A673 (cell line): Measurements from ENCODE around the gene IFRD2. TPM values are rescaled to one million over a fixed set of nuclear protein-coding genes. Genes with fewer than 3 reads are reported as not detected.

Source experiments
- BruUV-seq: library from RNA; stranded (reverse); fragments of 400-500 nt; replicated peaks from 2 replicates; lab custom pipeline; 2021; lab: Mats Ljungman, UMichigan
- CTCF ChIA-PET: fragments of 300-600 bp; sonication (Branson Sonifier 250); formaldehyde crosslinking; loops from one replicate; lab custom pipeline; 2022; ENCODE audit warnings: antibody characterized with exemption; lab: Charles Lee
- POLR2A ChIA-PET: fragments of 300-600 bp; sonication (Branson Sonifier 250); formaldehyde crosslinking; loops from one replicate; lab custom pipeline; 2022; ENCODE audit warnings: antibody characterized with exemption; ENCODE audit not compliant: low non-redundant PET; lab: Charles Lee
- DNase-seq: peaks from one replicate; pipeline ENCODE4 v3.0.0-alpha.2; 2015; ENCODE audit warnings: low spot score
- H3K27ac ChIP-seq: fragments of 200-600 bp; sonication (generic); 2 replicates; pipeline ENCODE4 v1.5.1; 2016; ENCODE audit warnings: mixed run types, low read depth, mild to moderate bottlenecking, mixed read lengths, antibody characterized with exemption, low read length; ENCODE audit not compliant: poor library complexity, severe bottlenecking
- H3K27me3 ChIP-seq: fragments of 200-600 bp; sonication (generic); replicated peaks from 2 replicates; pipeline ENCODE4 v1.6.1; 2017; ENCODE audit warnings: mixed run types, low read depth, mild to moderate bottlenecking, mixed read lengths, antibody characterized with exemption, low read length; ENCODE audit not compliant: insufficient read depth, poor library complexity
- H3K36me3 ChIP-seq: fragments of 200-600 bp; sonication (generic); 2 replicates; pipeline ENCODE4 v1.6.1; 2016; ENCODE audit warnings: mixed run types, mild to moderate bottlenecking, mixed read lengths, antibody characterized with exemption, low read length; ENCODE audit not compliant: insufficient read depth, poor library complexity, severe bottlenecking
- H3K4me1 ChIP-seq: fragments of 200-600 bp; sonication (generic); 2 replicates; pipeline ENCODE4 v1.6.1; 2017; ENCODE audit warnings: mixed run types, mild to moderate bottlenecking, mixed read lengths, antibody characterized with exemption, low read length; ENCODE audit not compliant: insufficient read depth, poor library complexity, severe bottlenecking
- H3K4me3 ChIP-seq: fragments of 200-600 bp; sonication (generic); 2 replicates; pipeline ENCODE4 v1.5.1; 2016; ENCODE audit warnings: low read depth, mixed run types, mild to moderate bottlenecking, mixed read lengths, low read length; ENCODE audit not compliant: poor library complexity, severe bottlenecking
- H3K9me3 ChIP-seq: fragments of 200-600 bp; sonication (generic); 2 replicates; pipeline ENCODE4 v1.6.1; 2016; ENCODE audit warnings: mixed run types, low read depth, mild to moderate bottlenecking, mixed read lengths, antibody characterized with exemption, low read length; ENCODE audit not compliant: poor library complexity, severe bottlenecking
- EZH2 ChIP-seq: fragments of 200-600 bp; sonication (generic); IDR thresholded peaks from 2 replicates; pipeline ENCODE4 v1.6.1; 2017; ENCODE audit warnings: borderline replicate concordance, low read depth, mild to moderate bottlenecking, mixed read lengths, antibody characterized with exemption, low read length; ENCODE audit not compliant: poor library complexity, severe bottlenecking
- intact Hi-C: fragments of 100-400 bp; cut with micrococcal nuclease; formaldehyde crosslinking; loops from one replicate; pipeline ENCODE4 v1.10.0; 2022; ENCODE audit not compliant: unreplicated experiment
- total RNA-seq: library from RNA; stranded (reverse); gene quantifications from 2 replicates; pipeline ENCODE4 v1.2.3, GENCODE V29; 2021
- TF ChIP-seq, protein P1 (sequence below): fragments of 300-800, 200-600 bp; sonication (generic); conservative IDR thresholded peaks from 2 replicates; pipeline ENCODE4 v1.5.1; 2017; ENCODE audit warnings: low read depth, mild to moderate bottlenecking, antibody characterized with exemption, low read length, moderate library complexity, mixed read lengths

IFRD2 gene
- total RNA-seq, 1 experiment from 2014 or later, result 77.4 TPM

- peaks cover 20% of the 10 kb centered on the region for H3K4me1 ChIP-seq
- ChIA-PET CTCF (no interaction called here), POLR2A (interaction anchor here (0.6 kb wide), 1 partner anchor 304 kb away, joined by 4 read pairs; no protein-coding TSS in a partner anchor)
- H3K27me3 ChIP-seq, result no peaks in the 10 kb centered on the region
- TF ChIP-seq, protein P1, sequence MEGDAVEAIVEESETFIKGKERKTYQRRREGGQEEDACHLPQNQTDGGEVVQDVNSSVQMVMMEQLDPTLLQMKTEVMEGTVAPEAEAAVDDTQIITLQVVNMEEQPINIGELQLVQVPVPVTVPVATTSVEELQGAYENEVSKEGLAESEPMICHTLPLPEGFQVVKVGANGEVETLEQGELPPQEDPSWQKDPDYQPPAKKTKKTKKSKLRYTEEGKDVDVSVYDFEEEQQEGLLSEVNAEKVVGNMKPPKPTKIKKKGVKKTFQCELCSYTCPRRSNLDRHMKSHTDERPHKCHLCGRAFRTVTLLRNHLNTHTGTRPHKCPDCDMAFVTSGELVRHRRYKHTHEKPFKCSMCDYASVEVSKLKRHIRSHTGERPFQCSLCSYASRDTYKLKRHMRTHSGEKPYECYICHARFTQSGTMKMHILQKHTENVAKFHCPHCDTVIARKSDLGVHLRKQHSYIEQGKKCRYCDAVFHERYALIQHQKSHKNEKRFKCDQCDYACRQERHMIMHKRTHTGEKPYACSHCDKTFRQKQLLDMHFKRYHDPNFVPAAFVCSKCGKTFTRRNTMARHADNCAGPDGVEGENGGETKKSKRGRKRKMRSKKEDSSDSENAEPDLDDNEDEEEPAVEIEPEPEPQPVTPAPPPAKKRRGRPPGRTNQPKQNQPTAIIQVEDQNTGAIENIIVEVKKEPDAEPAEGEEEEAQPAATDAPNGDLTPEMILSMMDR, result no peak
- no peak for TF ChIP-seq EZH2
- no peak overlapping the region for H3K27ac ChIP-seq
- no peaks in the 10 kb centered on the region for H3K36me3 ChIP-seq
- intact Hi-C loops, result loop anchor here (10.0 kb wide), 1 partner anchor 143 kb away; no protein-coding TSS in a partner anchor
- H3K9me3 ChIP-seq, result no peaks in the 10 kb centered on the region
- DNase-seq, result no peak
- H3K4me3 ChIP-seq, result no peak overlapping the region
- no TSS peak for BruUV-seq
Observed at GRCh38 chr3:50267280-50267913, 24.8 kb downstream of the IFRD2 start.

DNA sequence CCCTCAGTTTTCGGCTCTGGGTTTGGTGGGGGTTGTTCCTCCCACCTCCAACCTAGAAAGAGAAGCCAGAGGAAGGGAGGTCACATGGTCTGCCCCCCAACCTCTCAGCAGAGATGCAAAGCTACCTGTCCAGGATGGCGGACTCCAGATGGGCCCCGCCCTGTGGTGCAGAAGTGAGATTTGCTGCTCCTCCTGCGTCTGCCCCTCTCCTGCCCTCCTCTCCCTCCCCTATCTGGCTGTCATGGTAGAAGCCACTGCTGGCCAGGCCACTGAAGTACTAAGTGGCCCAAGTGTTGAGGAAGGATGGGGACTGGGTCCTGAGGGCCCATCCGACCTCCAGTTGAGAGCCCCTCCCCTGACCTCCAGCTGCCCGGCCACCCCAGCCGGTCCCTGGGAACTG is 25.4 kb downstream of the IFRD2 start:
- H3K4me1 ChIP-seq, result peaks cover 20% of the 10 kb centered on the region
- ChIA-PET CTCF (no interaction called here), POLR2A (interaction anchor here (0.6 kb wide), 1 partner anchor 303 kb away, joined by 4 read pairs; no protein-coding TSS in a partner anchor)
- intact Hi-C loops, result loop anchor here (10.0 kb wide), 1 partner anchor 142 kb away; no protein-coding TSS in a partner anchor
- no peak for DNase-seq
- H3K27ac ChIP-seq, result no peak overlapping the region
- TF ChIP-seq EZH2, result no peak
- TF ChIP-seq, protein P1, result no peak
- no peaks in the 10 kb centered on the region for H3K9me3 ChIP-seq
- H3K4me3 ChIP-seq, result no peak overlapping the region
- BruUV-seq, result no TSS peak
- H3K36me3 ChIP-seq, result no peaks in the 10 kb centered on the region
- H3K27me3 ChIP-seq, result no peaks in the 10 kb centered on the region

DNA sequence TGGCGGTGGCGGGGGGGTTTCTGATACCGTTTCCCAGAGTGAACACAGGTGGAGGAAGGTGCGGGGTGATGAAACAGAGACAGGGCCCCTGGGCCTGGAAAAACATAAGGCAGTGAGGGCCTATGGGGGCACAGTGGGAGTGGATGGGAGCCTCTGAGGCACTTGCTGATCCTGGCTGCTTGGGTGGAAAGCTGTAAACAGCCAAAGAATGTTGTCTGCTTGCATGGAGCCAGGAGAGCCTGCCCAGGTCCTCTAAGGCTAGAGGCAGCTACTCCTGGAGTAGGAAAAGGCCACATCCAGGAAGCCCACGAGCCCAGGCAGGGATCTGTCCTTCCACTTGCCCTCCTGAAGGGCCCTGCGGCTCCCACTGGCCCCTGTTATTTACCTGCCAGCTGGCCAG is 26.2 kb downstream of the IFRD2 start:
- Histone ChIP-seq H3K9me3 (no peaks in the 10 kb centered on the region), H3K27me3 (no peaks in the 10 kb centered on the region), H3K4me3 (no peak overlapping the region), H3K27ac (no peak overlapping the region), H3K4me1 (peaks cover 20% of the 10 kb centered on the region), H3K36me3 (no peaks in the 10 kb centered on the region)
- BruUV-seq, result no TSS peak
- TF ChIP-seq EZH2, result no peak
- TF ChIP-seq, protein P1, result no peak
- intact Hi-C loops, result loop anchor here (10.0 kb wide), 1 partner anchor 141 kb away; no protein-coding TSS in a partner anchor
- no peak for DNase-seq
- ChIA-PET POLR2A (no interaction called here), CTCF (no interaction called here)
